Measurements from ENCODE around the gene ALG12.

ALG12 gene

GRCh38 chr22:49910229-49911155 lies 7.7 kb downstream of the ALG12 start:
- no peak for DNase-seq (ENCODE audit: low spot score)
- no peak overlapping the region for H3K4me3 Mint-ChIP-seq
- H3K9me3 Mint-ChIP-seq, result no peaks in the 10 kb centered on the region
- H3K27me3 Mint-ChIP-seq (ENCODE audit: low read depth), result no peaks in the 10 kb centered on the region
- peaks cover 24% of the 10 kb centered on the region for H3K36me3 Mint-ChIP-seq (ENCODE audit: low read depth)
- H3K27ac Mint-ChIP-seq, result no peak overlapping the region
- no peaks in the 10 kb centered on the region for H3K4me1 Mint-ChIP-seq (ENCODE audit: low read depth)

GRCh38 chr22:49909476-49910205 lies 8.6 kb downstream of the ALG12 start:
- peaks cover 25% of the 10 kb centered on the region for H3K36me3 Mint-ChIP-seq (ENCODE audit: low read depth)
- no peaks in the 10 kb centered on the region for H3K9me3 Mint-ChIP-seq
- DNase-seq (ENCODE audit: low spot score), result no peak
- no peaks in the 10 kb centered on the region for H3K4me1 Mint-ChIP-seq (ENCODE audit: low read depth)
- H3K27me3 Mint-ChIP-seq (ENCODE audit: low read depth), result no peaks in the 10 kb centered on the region
- H3K27ac Mint-ChIP-seq, result no peak overlapping the region
- no peak overlapping the region for H3K4me3 Mint-ChIP-seq

GRCh38 chr22:49907807-49908206 lies 10.4 kb downstream of the ALG12 start:
- Mint-ChIP-seq H3K9me3 (no peaks in the 10 kb centered on the region), H3K27me3 (ENCODE audit: low read depth) (no peaks in the 10 kb centered on the region), H3K4me1 (ENCODE audit: low read depth) (no peaks in the 10 kb centered on the region), H3K27ac (peak overlapping the region; percentile 23), H3K4me3 (no peak overlapping the region), H3K36me3 (ENCODE audit: low read depth) (peaks cover 35% of the 10 kb centered on the region)
- no peak for DNase-seq (ENCODE audit: low spot score)

- Mint-ChIP-seq H3K4me1 (ENCODE audit: low read depth) (no peaks in the 10 kb centered on the region), H3K36me3 (ENCODE audit: low read depth) (peaks cover 39% of the 10 kb centered on the region), H3K4me3 (no peak overlapping the region), H3K27me3 (ENCODE audit: low read depth) (no peaks in the 10 kb centered on the region), H3K27ac (no peak overlapping the region), H3K9me3 (no peaks in the 10 kb centered on the region)
- DNase-seq (ENCODE audit: low spot score), result no peak
Observed at GRCh38 chr22:49906799-49907290, 11.4 kb downstream of the ALG12 start.

- Mint-ChIP-seq H3K27ac (no peak overlapping the region), H3K4me3 (no peak overlapping the region), H3K9me3 (peaks cover 4% of the 10 kb centered on the region), H3K36me3 (ENCODE audit: low read depth) (peaks cover 45% of the 10 kb centered on the region), H3K4me1 (ENCODE audit: low read depth) (no peaks in the 10 kb centered on the region), H3K27me3 (ENCODE audit: low read depth) (no peaks in the 10 kb centered on the region)
- DNase-seq (ENCODE audit: low spot score), result no peak
Observed at GRCh38 chr22:49906071-49906798, 12.0 kb downstream of the ALG12 start.

- H3K27me3 Mint-ChIP-seq (ENCODE audit: low read depth), result no peaks in the 10 kb centered on the region
- no peak overlapping the region for H3K27ac Mint-ChIP-seq
- no peaks in the 10 kb centered on the region for H3K4me1 Mint-ChIP-seq (ENCODE audit: low read depth)
- no peak overlapping the region for H3K4me3 Mint-ChIP-seq
- no peak for DNase-seq (ENCODE audit: low spot score)
- peaks cover 8% of the 10 kb centered on the region for H3K9me3 Mint-ChIP-seq
- peaks cover 53% of the 10 kb centered on the region for H3K36me3 Mint-ChIP-seq (ENCODE audit: low read depth)
Observed at GRCh38 chr22:49905465-49905864, 12.8 kb downstream of the ALG12 start.

GRCh38 chr22:49904040-49904369 lies 14.2 kb downstream of the ALG12 start:
- no peak for DNase-seq (ENCODE audit: low spot score)

GRCh38 chr22:49903322-49904039 lies 14.8 kb downstream of the ALG12 start:
- Mint-ChIP-seq H3K27ac (no peak overlapping the region), H3K27me3 (ENCODE audit: low read depth) (no peaks in the 10 kb centered on the region), H3K9me3 (peaks cover 8% of the 10 kb centered on the region), H3K4me3 (no peak overlapping the region), H3K4me1 (ENCODE audit: low read depth) (peaks cover 4% of the 10 kb centered on the region), H3K36me3 (ENCODE audit: low read depth) (peaks cover 56% of the 10 kb centered on the region)
- DNase-seq (ENCODE audit: low spot score), result no peak

More at GRCh38 chr22:49904040-49904369, 14.2 kb downstream of the ALG12 start:
- no peak overlapping the region for H3K27ac Mint-ChIP-seq
- peaks cover 57% of the 10 kb centered on the region for H3K36me3 Mint-ChIP-seq (ENCODE audit: low read depth)
- H3K4me1 Mint-ChIP-seq (ENCODE audit: low read depth), result peaks cover 4% of the 10 kb centered on the region
- H3K9me3 Mint-ChIP-seq, result peaks cover 8% of the 10 kb centered on the region
- no peak overlapping the region for H3K4me3 Mint-ChIP-seq
- no peaks in the 10 kb centered on the region for H3K27me3 Mint-ChIP-seq (ENCODE audit: low read depth)

GRCh38 chr22:49901457-49901856 lies 16.8 kb downstream of the ALG12 start:
- H3K36me3 Mint-ChIP-seq (ENCODE audit: low read depth), result peaks cover 53% of the 10 kb centered on the region
- no peak for DNase-seq (ENCODE audit: low spot score)
- peaks cover 8% of the 10 kb centered on the region for H3K9me3 Mint-ChIP-seq
- H3K27ac Mint-ChIP-seq, result no peak overlapping the region
- peaks cover 4% of the 10 kb centered on the region for H3K4me1 Mint-ChIP-seq (ENCODE audit: low read depth)
- no peak overlapping the region for H3K4me3 Mint-ChIP-seq
- no peaks in the 10 kb centered on the region for H3K27me3 Mint-ChIP-seq (ENCODE audit: low read depth)

GRCh38 chr22:49900441-49901230 lies 17.6 kb downstream of the ALG12 start:
- Mint-ChIP-seq H3K4me3 (no peak overlapping the region), H3K9me3 (peaks cover 8% of the 10 kb centered on the region), H3K27me3 (ENCODE audit: low read depth) (no peaks in the 10 kb centered on the region), H3K36me3 (ENCODE audit: low read depth) (peaks cover 52% of the 10 kb centered on the region), H3K27ac (no peak overlapping the region), H3K4me1 (ENCODE audit: low read depth) (peaks cover 4% of the 10 kb centered on the region)
- DNase-seq (ENCODE audit: low spot score), result no peak

- Mint-ChIP-seq H3K36me3 (ENCODE audit: low read depth) (peaks cover 52% of the 10 kb centered on the region), H3K4me1 (ENCODE audit: low read depth) (peaks cover 4% of the 10 kb centered on the region), H3K9me3 (peaks cover 8% of the 10 kb centered on the region), H3K27ac (no peak overlapping the region), H3K4me3 (no peak overlapping the region), H3K27me3 (ENCODE audit: low read depth) (no peaks in the 10 kb centered on the region)
- no peak for DNase-seq (ENCODE audit: low spot score)
Observed at GRCh38 chr22:49899530-49899929, 18.7 kb downstream of the ALG12 start.

- H3K9me3 Mint-ChIP-seq, result peaks cover 8% of the 10 kb centered on the region
- no peak overlapping the region for H3K27ac Mint-ChIP-seq
- DNase-seq (ENCODE audit: low spot score), result no peak
- peaks cover 46% of the 10 kb centered on the region for H3K36me3 Mint-ChIP-seq (ENCODE audit: low read depth)
- H3K4me1 Mint-ChIP-seq (ENCODE audit: low read depth), result peaks cover 4% of the 10 kb centered on the region
- H3K4me3 Mint-ChIP-seq, result no peak overlapping the region
- no peaks in the 10 kb centered on the region for H3K27me3 Mint-ChIP-seq (ENCODE audit: low read depth)
Observed at GRCh38 chr22:49897015-49897684, 21.1 kb downstream of the ALG12 start.
